H1 (cell line): ENCODE data around the gene HRH3. TPM values are rescaled to one million over a fixed set of nuclear protein-coding genes. Genes with fewer than 3 reads are reported as not detected.

ENCODE experiments used
- CTCF ChIA-PET: fragments of 300-600 bp; sonication (Branson Sonifier 250); formaldehyde crosslinking; loops from one replicate; lab custom pipeline; 2021; ENCODE audit not compliant: partially characterized antibody; lab: Charles Lee
- POLR2A ChIA-PET: fragments of 300-600 bp; sonication (Branson Sonifier 250); formaldehyde crosslinking; loops from one replicate; lab custom pipeline; 2021; ENCODE audit warnings: inconsistent platforms; ENCODE audit not compliant: partially characterized antibody; lab: Charles Lee
- DNase-seq, 2 experiments: peaks; one replicate each; pipeline versions ENCODE4 v3.0.0 to v3.0.0-alpha.2; 2010 to 2022; ENCODE audit warnings: low spot score in 2 of 2, low read depth in 1 of 2, mixed read lengths in 1 of 2
- FAIRE-seq: peaks from 2 replicates; lab custom pipeline; 2011; peaks lifted over from hg19 to GRCh38; lab: Jason Lieb, UNC
- H2AFZ ChIP-seq: 2 replicates; pipeline ENCODE4 v1.8.1; 2012; ENCODE audit warnings: low read length, inconsistent platforms
- H2AK5ac ChIP-seq: 2 replicates; pipeline ENCODE4 v1.6.1; 2013; ENCODE audit warnings: low read depth, low read length
- H2BK120ac ChIP-seq: replicated peaks from 2 replicates; pipeline ENCODE3; 2013; ENCODE audit warnings: low read depth, low read length, inconsistent platforms
- H2BK12ac ChIP-seq: 2 replicates; pipeline ENCODE4 v1.6.1; 2013; ENCODE audit warnings: low read depth, low read length
- H2BK15ac ChIP-seq: 2 replicates; pipeline ENCODE4 v1.6.1; 2013; ENCODE audit warnings: low read length
- H2BK20ac ChIP-seq: 2 replicates; pipeline ENCODE4 v1.6.1; 2013; ENCODE audit warnings: low read length
- H2BK5ac ChIP-seq: 2 replicates; pipeline ENCODE4 v1.6.1; 2013; ENCODE audit warnings: low read depth, low read length
- H3K14ac ChIP-seq: 2 replicates; pipeline ENCODE4 v1.6.1; 2013; ENCODE audit warnings: inconsistent platforms; ENCODE audit not compliant: insufficient read length
- H3K18ac ChIP-seq: 2 replicates; pipeline ENCODE4 v1.6.1; 2013; ENCODE audit warnings: low read length; ENCODE audit errors: extremely low read depth
- H3K23ac ChIP-seq: 2 replicates; pipeline ENCODE4 v1.6.1; 2013; ENCODE audit warnings: inconsistent platforms; ENCODE audit not compliant: insufficient read length
- H3K23me2 ChIP-seq: 2 replicates; pipeline ENCODE4 v1.6.1; 2013; ENCODE audit warnings: low read depth, low read length
- H3K27ac ChIP-seq: 2 replicates; pipeline ENCODE4 v1.6.1; 2011; ENCODE audit warnings: low read depth, low read length, inconsistent platforms
- H3K27me3 ChIP-seq, 4 experiments: replicated peaks in 1 of 4; 1 replicate in 1 of 4; 2 replicates in 3 of 4; pipeline versions ENCODE4 v1.6.1 to v1.8.1; 2011 to 2013; ENCODE audit warnings: low read length in 3 of 4, mild to moderate bottlenecking in 3 of 4, inconsistent platforms in 2 of 4, mixed read lengths in 2 of 4, moderate library complexity in 1 of 4; ENCODE audit not compliant: control insufficient read depth in 3 of 4, insufficient read depth in 3 of 4; ENCODE audit errors: extremely low read depth in 1 of 4
- H3K36me3 ChIP-seq, 4 experiments: 2 replicates each; pipeline versions ENCODE4 v1.6.1 to v1.8.1; 2011 to 2013; ENCODE audit warnings: mild to moderate bottlenecking in 4 of 4, low read length in 3 of 4, moderate library complexity in 2 of 4, control low read depth in 1 of 4, inconsistent platforms in 1 of 4; ENCODE audit not compliant: insufficient read depth in 4 of 4, control insufficient read depth in 2 of 4
- H3K4ac ChIP-seq: replicated peaks from 2 replicates; pipeline ENCODE3; 2013; ENCODE audit warnings: low read length, low read depth, mixed read lengths, inconsistent platforms; ENCODE audit not compliant: insufficient read length
- H3K4me1 ChIP-seq, 4 experiments: replicated peaks in 1 of 4; 1 replicate in 1 of 4; 2 replicates in 3 of 4; pipeline versions ENCODE4 v1.6.1 to v1.8.1; 2011 to 2013; ENCODE audit warnings: low read length in 3 of 4, inconsistent platforms in 2 of 4, mixed read lengths in 1 of 4; ENCODE audit not compliant: insufficient read depth in 4 of 4, control insufficient read depth in 3 of 4
- H3K4me2 ChIP-seq, 2 experiments: 2 replicates each; pipeline versions ENCODE4 v1.6.1 to v1.8.1; 2011 to 2013; ENCODE audit warnings: low read depth in 2 of 2, low read length in 2 of 2, control low read depth in 1 of 2, inconsistent platforms in 1 of 2, mild to moderate bottlenecking in 1 of 2; ENCODE audit not compliant: insufficient read depth in 1 of 2
- H3K4me3 ChIP-seq, 4 experiments: fragments of 200-600, 300-600 bp in 1 of 4; sonication (generic), shearing (Covaris generic), sonication (Bioruptor Twin) in 1 of 4; 2 replicates each; pipeline versions ENCODE4 v1.5.1 to v1.8.1; 2011 to 2016; ENCODE audit warnings: low read length in 4 of 4, low read depth in 3 of 4, control low read depth in 2 of 4, inconsistent platforms in 2 of 4, mild to moderate bottlenecking in 2 of 4, mixed read lengths in 1 of 4, moderate library complexity in 1 of 4; ENCODE audit not compliant: insufficient read depth in 2 of 4; ENCODE audit errors: extremely low read depth in 1 of 4
- H3K56ac ChIP-seq: replicated peaks from 2 replicates; pipeline ENCODE3; 2013; ENCODE audit warnings: low read depth, mild to moderate bottlenecking, mixed read lengths, low read length, inconsistent platforms; ENCODE audit not compliant: insufficient read length
- H3K79me1 ChIP-seq: 2 replicates; pipeline ENCODE4 v1.6.1; 2013; ENCODE audit warnings: low read depth, low read length, control low read depth
- H3K79me2 ChIP-seq, 2 experiments: 2 replicates each; pipeline versions ENCODE4 v1.6.1 to v1.8.1; 2012 to 2013; ENCODE audit warnings: low read length in 2 of 2, mild to moderate bottlenecking in 2 of 2, inconsistent platforms in 1 of 2; ENCODE audit not compliant: insufficient read depth in 2 of 2, control insufficient read depth in 1 of 2
- H3K9ac ChIP-seq, 4 experiments: replicated peaks in 1 of 4; 1 replicate in 1 of 4; 2 replicates in 3 of 4; pipeline versions ENCODE4 v1.6.1 to v1.8.1; 2011 to 2013; ENCODE audit warnings: low read depth in 3 of 4, low read length in 3 of 4, control low read depth in 2 of 4, mild to moderate bottlenecking in 2 of 4, moderate library complexity in 2 of 4, inconsistent platforms in 1 of 4; ENCODE audit errors: extremely low read depth in 1 of 4
- H3K9me3 ChIP-seq, 2 experiments: 2 replicates each; pipeline versions ENCODE4 v1.6.1 to v1.8.1; 2012 to 2013; ENCODE audit warnings: mild to moderate bottlenecking in 2 of 2, moderate library complexity in 2 of 2, control low read depth in 1 of 2, inconsistent platforms in 1 of 2, low read depth in 1 of 2, low read length in 1 of 2, mixed read lengths in 1 of 2; ENCODE audit not compliant: insufficient read depth in 2 of 2
- H4K20me1 ChIP-seq, 2 experiments: replicated peaks in 1 of 2; 2 replicates each; pipeline versions ENCODE3 to v1.8.1; 2011 to 2013; ENCODE audit warnings: inconsistent platforms in 2 of 2, low read length in 2 of 2, mild to moderate bottlenecking in 1 of 2; ENCODE audit not compliant: insufficient read depth in 2 of 2, control insufficient read depth in 1 of 2
- H4K5ac ChIP-seq: 2 replicates; pipeline ENCODE4 v1.6.1; 2013; ENCODE audit warnings: low read length, low read depth, mixed read lengths, inconsistent platforms; ENCODE audit not compliant: insufficient read length
- H4K8ac ChIP-seq: 2 replicates; pipeline ENCODE4 v1.8.0; 2013; ENCODE audit warnings: mild to moderate bottlenecking, moderate library complexity, low read length, inconsistent platforms; ENCODE audit not compliant: insufficient read depth; ENCODE audit errors: extremely low read depth
- H4K91ac ChIP-seq: replicated peaks from 2 replicates; pipeline ENCODE3; 2013; ENCODE audit warnings: low read length, mixed read lengths, inconsistent platforms; ENCODE audit not compliant: insufficient read length
- CHD1 ChIP-seq: IDR thresholded peaks from 2 replicates; pipeline ENCODE4 v1.6.1; 2012; ENCODE audit warnings: low read depth, low read length, improper control_type of control experiment
- CHD2 ChIP-seq: IDR thresholded peaks from 2 replicates; pipeline ENCODE4 v1.6.1; 2012; ENCODE audit warnings: low read length, improper control_type of control experiment
- KDM1A ChIP-seq: fragments of 200-600, 300-600 bp; sonication (generic); IDR thresholded peaks from 2 replicates; pipeline ENCODE4 v1.7.1; 2016; ENCODE audit warnings: mild to moderate bottlenecking, low read length, borderline replicate concordance
- MAFK ChIP-seq: IDR thresholded peaks from 2 replicates; pipeline ENCODE4 v1.6.1; 2012; ENCODE audit warnings: low read depth, mild to moderate bottlenecking, improper control_type of control experiment, low read length
- NRF1 ChIP-seq: IDR thresholded peaks from 2 replicates; pipeline ENCODE4 v1.6.1; 2011; ENCODE audit warnings: mild to moderate bottlenecking, low read depth, low read length, improper control_type of control experiment
- POLR2A ChIP-seq, 2 experiments: IDR thresholded peaks; 1 replicate in 1 of 2; 2 replicates in 1 of 2; pipeline ENCODE4 v1.6.1; 2011; ENCODE audit warnings: low read depth in 2 of 2, low read length in 2 of 2, mild to moderate bottlenecking in 2 of 2; ENCODE audit errors: control extremely low read depth in 1 of 2
- SIN3A ChIP-seq, 2 experiments: IDR thresholded peaks in 1 of 2; conservative IDR thresholded peaks in 1 of 2; 2 replicates each; pipeline ENCODE4 v1.6.1; 2011 to 2012; ENCODE audit warnings: low read length in 2 of 2, improper control_type of control experiment in 1 of 2, low read depth in 1 of 2, mild to moderate bottlenecking in 1 of 2
- SP1 ChIP-seq: IDR thresholded peaks from 2 replicates; pipeline ENCODE4 v1.6.1; 2011; ENCODE audit warnings: low read depth, low read length
- TAF1 ChIP-seq: IDR thresholded peaks from 2 replicates; pipeline ENCODE4 v1.6.1; 2011; ENCODE audit warnings: mild to moderate bottlenecking, low read depth, low read length
- TBP ChIP-seq: IDR thresholded peaks from 2 replicates; pipeline ENCODE4 v1.6.1; 2011; ENCODE audit warnings: low read depth, low read length, improper control_type of control experiment
- TCF12 ChIP-seq: IDR thresholded peaks from 2 replicates; pipeline ENCODE4 v1.6.1; 2011; ENCODE audit warnings: low read depth, mild to moderate bottlenecking, low read length
- WGBS, 2 experiments: shearing (Covaris generic) in 1 of 2; methylation state at CpG; one replicate each; pipeline versions ENCODE4 v1.1.6 to v1.1.7; 2013 to 2015; ENCODE audit warnings: low lambda C conversion rate in 2 of 2, mixed read lengths in 2 of 2, inconsistent platforms in 1 of 2, low coverage in 1 of 2, missing lambda C conversion rate in 1 of 2; ENCODE audit not compliant: insufficient replicate concordance in 2 of 2, insufficient coverage in 1 of 2, insufficient read length in 1 of 2; ENCODE audit errors: extremely low coverage in 1 of 2, missing lambda C conversion rate in 1 of 2; 5-methylcytosine and 5-hydroxymethylcytosine counted together
- polyA plus RNA-seq, 7 experiments: library from polyadenylated mRNA; depleted of rRNA in 3 of 7; stranded (reverse) in 5 of 7; unstranded in 2 of 7; fragments of >200 nt in 5 of 7; fragments of 200-250 nt in 2 of 7; gene quantifications; 1 replicate in 5 of 7; 2 replicates in 1 of 7; 4 replicates in 1 of 7; pipeline versions ENCODE4 v1.2.1 to v1.2.3, GENCODE V29; 2011 to 2013; ENCODE audit warnings: missing spikeins in 2 of 7, mixed read lengths in 2 of 7
- total RNA-seq: library from RNA; stranded (reverse); fragmentation: NEBNext Ultra II Directional; extraction: Animal tissue kit (Norgen Biotek cat#: 25700); gene quantifications from 2 replicates; pipeline ENCODE4 v1.2.1, GENCODE V29; 2021
- TF ChIP-seq, protein P1 (sequence below): IDR thresholded peaks from 2 replicates; pipeline ENCODE4 v1.6.1; 2011; ENCODE audit warnings: low read length, improper control_type of control experiment
- TF ChIP-seq, protein P2 (sequence below): IDR thresholded peaks from 2 replicates; pipeline ENCODE4 v1.6.1; 2012; ENCODE audit warnings: low read length, inconsistent platforms

The HRH3 gene
- total and polyA plus RNA-seq, 2 of the 8 experiments (the other 6 are each of a cell fraction or from before 2014, with no cell fraction given), result 2.0 to 4.5 TPM

- no peak overlapping the region for H4K91ac ChIP-seq
- H3K79me1 ChIP-seq, result no peaks in the 10 kb centered on the region
- no peaks in the 10 kb centered on the region for H3K27me3 ChIP-seq
- no peak overlapping the region for H2BK5ac ChIP-seq
- H4K8ac ChIP-seq, result no peak overlapping the region
- H2BK15ac ChIP-seq, result no peak overlapping the region
- H3K23ac ChIP-seq, result no peak overlapping the region
- peaks cover 0 to 13% (median 5%) of the 10 kb centered on the region in 4 experiments; a peak in 5 of 8 replicates for H3K36me3 ChIP-seq
- H4K5ac ChIP-seq, result no peak overlapping the region
- no peak overlapping the region for H3K27ac ChIP-seq
- H3K23me2 ChIP-seq, result no peaks in the 10 kb centered on the region
- H3K56ac ChIP-seq, result no peak overlapping the region
- H2AK5ac ChIP-seq, result no peak overlapping the region
- H2BK120ac ChIP-seq, result no peak overlapping the region
- H3K4ac ChIP-seq, result no peak overlapping the region
- DNase-seq, result no peak
- H2BK12ac ChIP-seq, result no peak overlapping the region
- H3K9me3 ChIP-seq, result no peaks in the 10 kb centered on the region
- no peak overlapping the region for H3K18ac ChIP-seq
- peaks cover 2 to 5% of the 10 kb centered on the region in 2 experiments for H4K20me1 ChIP-seq
- no peaks in the 10 kb centered on the region for H3K4me1 ChIP-seq
- no peak for FAIRE-seq
- no peak overlapping the region for H3K9ac ChIP-seq
- no peak overlapping the region for H3K4me3 ChIP-seq
- no peak overlapping the region for H3K4me2 ChIP-seq
- ChIA-PET POLR2A (interaction anchor here (0.7 kb wide), 1 partner anchor 103 kb away, joined by 3 read pairs; no protein-coding TSS in a partner anchor), CTCF (interaction anchor here (0.7 to 1.6 kb wide), 8 partner anchors 12 to 1165 kb away, joined by 3 to 5 read pairs (median 3); no protein-coding TSS in a partner anchor)
- no peak overlapping the region for H3K14ac ChIP-seq
- WGBS, 2 experiments, result 90% methylated on average over 8 of the region's 8 CpGs; no CpG with 5 or more reads in 1 of the 2 experiments
- no peaks in the 10 kb centered on the region for H3K79me2 ChIP-seq
- no peak overlapping the region for H2BK20ac ChIP-seq
- H2AFZ ChIP-seq, result no peak overlapping the region
- TF ChIP-seq, protein P1, sequence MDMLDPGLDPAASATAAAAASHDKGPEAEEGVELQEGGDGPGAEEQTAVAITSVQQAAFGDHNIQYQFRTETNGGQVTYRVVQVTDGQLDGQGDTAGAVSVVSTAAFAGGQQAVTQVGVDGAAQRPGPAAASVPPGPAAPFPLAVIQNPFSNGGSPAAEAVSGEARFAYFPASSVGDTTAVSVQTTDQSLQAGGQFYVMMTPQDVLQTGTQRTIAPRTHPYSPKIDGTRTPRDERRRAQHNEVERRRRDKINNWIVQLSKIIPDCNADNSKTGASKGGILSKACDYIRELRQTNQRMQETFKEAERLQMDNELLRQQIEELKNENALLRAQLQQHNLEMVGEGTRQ, result no peak
- no peak for TF ChIP-seq CHD1
- TF ChIP-seq POLR2A (IDR thresholded peaks at IDR 0.05; ENCODE audit: control extremely low read depth in 1 of 2, low read depth in 2 of 2, low read length in 2 of 2), result no peak
- TF ChIP-seq TAF1, result no peak
- TF ChIP-seq, protein P2, sequence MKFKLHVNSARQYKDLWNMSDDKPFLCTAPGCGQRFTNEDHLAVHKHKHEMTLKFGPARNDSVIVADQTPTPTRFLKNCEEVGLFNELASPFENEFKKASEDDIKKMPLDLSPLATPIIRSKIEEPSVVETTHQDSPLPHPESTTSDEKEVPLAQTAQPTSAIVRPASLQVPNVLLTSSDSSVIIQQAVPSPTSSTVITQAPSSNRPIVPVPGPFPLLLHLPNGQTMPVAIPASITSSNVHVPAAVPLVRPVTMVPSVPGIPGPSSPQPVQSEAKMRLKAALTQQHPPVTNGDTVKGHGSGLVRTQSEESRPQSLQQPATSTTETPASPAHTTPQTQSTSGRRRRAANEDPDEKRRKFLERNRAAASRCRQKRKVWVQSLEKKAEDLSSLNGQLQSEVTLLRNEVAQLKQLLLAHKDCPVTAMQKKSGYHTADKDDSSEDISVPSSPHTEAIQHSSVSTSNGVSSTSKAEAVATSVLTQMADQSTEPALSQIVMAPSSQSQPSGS, result no peak
- TF ChIP-seq SIN3A (conservative IDR thresholded peaks at IDR 0.05 in 1 of 2, IDR thresholded peaks at IDR 0.05 in 1 of 2; ENCODE audit: low read depth in 1 of 2, low read length in 2 of 2), result no peak
- no peak for TF ChIP-seq CHD2
- TF ChIP-seq NRF1, result no peak
- TF ChIP-seq TCF12, result no peak
- no peak for TF ChIP-seq TBP
- no peak for TF ChIP-seq SP1
- no peak for TF ChIP-seq MAFK
- TF ChIP-seq KDM1A, result no peak
Measured at GRCh38 chr20:62195075-62195405, 25.0 kb downstream of the HRH3 start.
